Psoas muscle (tissue), 8 donors: ENCODE results near the gene RPL28. TPM values are rescaled to one million over a fixed set of nuclear protein-coding genes. Genes with fewer than 3 reads are reported as not detected.

Experiments
- ATAC-seq, 4 donors: fragments of 200-7000 bp; cut with Tn5 transposase; one replicate each; pipeline ENCODE4 v1.9.1; 2020; ENCODE audit warnings: moderate library complexity in 3 of 4, mild to moderate bottlenecking in 2 of 4
- DNase-seq, 2 donors: peaks; one replicate each; pipeline ENCODE4 v3.0.0-alpha.2; 2020
- H3K27ac ChIP-seq: fragments of 200-600 bp; one replicate; pipeline ENCODE4 v1.8.0; 2022
- H3K27me3 ChIP-seq, 3 donors: fragments of 200-600 bp in 1 of 3; one replicate each; pipeline versions ENCODE4 v1.6.1 to v1.8.0; 2013 to 2022; ENCODE audit warnings: low read length in 2 of 3, mild to moderate bottlenecking in 2 of 3, moderate library complexity in 1 of 3; ENCODE audit not compliant: insufficient read depth in 3 of 3
- H3K36me3 ChIP-seq, 2 donors: fragments of 200-600 bp in 1 of 2; one replicate each; pipeline versions ENCODE4 v1.6.1 to v1.8.0; 2013 to 2022; ENCODE audit warnings: low read depth in 1 of 2, mild to moderate bottlenecking in 1 of 2, moderate library complexity in 1 of 2; ENCODE audit not compliant: insufficient read depth in 1 of 2
- H3K4me1 ChIP-seq: fragments of 200-600 bp; one replicate; pipeline ENCODE4 v1.8.0; 2022
- H3K4me3 ChIP-seq: fragments of 200-600 bp; one replicate; pipeline ENCODE4 v1.8.0; 2022; ENCODE audit warnings: mild to moderate bottlenecking
- H3K9me3 ChIP-seq: fragments of 200-600 bp; one replicate; pipeline ENCODE4 v1.8.0; 2022
- CTCF ChIP-seq: fragments of 200-600 bp; IDR thresholded peaks from one replicate; pipeline ENCODE4 v1.8.0; 2022; ENCODE audit warnings: antibody characterized with exemption
- WGBS, 3 donors: extraction: QIAGEN DNeasy Blood & Tissue Kit; methylation state at CpG; one replicate each; pipeline versions ENCODE4 v1.1.6 to v1.1.7; 2013; 5-methylcytosine and 5-hydroxymethylcytosine counted together
- intact Hi-C, 2 donors: fragments of 100-400 bp; cut with DNase I; formaldehyde crosslinking; loops; one replicate each; pipeline versions ENCODE4 v1.11.0 to v1.14.2; 2022
- polyA plus RNA-seq, 3 donors: library from polyadenylated mRNA; stranded (reverse); fragments of 200-250 nt; gene quantifications; one replicate each; pipeline ENCODE4 v1.2.3, GENCODE V29; 2013
- total RNA-seq, 4 donors: library from RNA; stranded (reverse); fragmentation: NEBNext Ultra II Directional in 2 of 4; extraction: Animal tissue kit (Norgen Biotek cat#: 25700) in 2 of 4; gene quantifications; one replicate each; pipeline versions ENCODE4 v1.2.1 to v1.2.4, GENCODE V29; 2021 to 2023
- donor health status: healthy with polysubstance abuse.
- donor health status: DM: no; HTN: no; CAD: no; lungs with moderate emphysema.
- donor health status: Bipolar disorder and iron deficiency.
- donor health status: healthy.
- donor health status: DM: yes; HTN: yes; CAD: no.
- donor health status: DM: no; HTN: no; CAD: no.
- donor health status: DM: no; HTN: no; CAD: no.
- donor health status: DM: yes; HTN: yes; CAD: no.

Gene RPL28
- total and polyA plus RNA-seq, 7 donors = 547 to 1,362 (median 675) TPM

DNA sequence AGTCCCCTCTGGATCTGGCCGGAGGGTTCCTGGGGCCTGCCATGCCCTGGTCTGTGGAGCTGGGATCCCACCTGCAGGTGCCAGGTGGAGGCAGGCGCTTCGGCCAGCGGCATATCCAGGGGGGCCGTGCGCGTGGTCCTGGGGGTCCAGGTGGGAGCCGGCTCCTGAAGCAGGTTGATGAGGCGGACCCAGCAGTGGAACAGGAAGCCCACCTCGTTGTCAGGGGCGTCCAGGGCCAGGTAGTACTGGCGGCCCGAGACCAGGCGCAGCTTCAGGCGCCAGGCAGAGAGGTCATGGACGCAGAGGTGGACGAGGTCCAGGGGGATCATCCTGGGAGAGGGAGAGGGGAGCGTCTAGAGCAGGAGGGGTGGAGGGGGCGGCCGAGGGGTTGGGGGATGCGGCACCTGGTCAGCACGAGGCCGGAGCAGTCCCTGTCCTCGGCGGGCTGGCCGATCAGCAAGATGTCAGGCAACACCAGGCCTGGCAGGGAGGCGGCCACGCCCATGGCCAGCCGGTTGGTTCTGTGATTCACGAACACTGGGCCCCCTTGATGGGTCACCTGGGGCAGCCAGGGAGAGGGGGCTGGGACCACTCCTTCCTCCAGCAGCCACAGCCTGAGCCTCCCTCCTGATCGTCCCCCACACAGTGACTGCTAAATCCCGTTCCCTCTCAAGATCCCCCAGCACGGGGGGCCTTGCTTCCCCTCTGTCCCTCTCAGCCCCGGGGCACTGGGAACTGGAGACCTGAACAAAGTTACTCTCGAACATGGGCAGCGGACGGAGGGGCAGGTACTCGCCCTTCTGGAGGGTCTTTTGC is 23.4 kb upstream of the RPL28 start:
- H3K9me3 ChIP-seq = no peaks in the 10 kb centered on the region
- no peak for TF ChIP-seq CTCF
- WGBS, 3 donors = 71 to 81% (median 74%) methylated on average over 27 to 38 of the region's 38 CpGs
- peaks cover 0 to 7% (median 3%) of the 10 kb centered on the region in 3 donors for H3K27me3 ChIP-seq
- no peaks in the 10 kb centered on the region for H3K36me3 ChIP-seq
- ATAC-seq (no peak), DNase-seq (no peak)
- H3K4me3 ChIP-seq = no peak overlapping the region
- H3K4me1 ChIP-seq = no peaks in the 10 kb centered on the region
- H3K27ac ChIP-seq = no peak overlapping the region
- intact Hi-C loops = no loop called here

DNA sequence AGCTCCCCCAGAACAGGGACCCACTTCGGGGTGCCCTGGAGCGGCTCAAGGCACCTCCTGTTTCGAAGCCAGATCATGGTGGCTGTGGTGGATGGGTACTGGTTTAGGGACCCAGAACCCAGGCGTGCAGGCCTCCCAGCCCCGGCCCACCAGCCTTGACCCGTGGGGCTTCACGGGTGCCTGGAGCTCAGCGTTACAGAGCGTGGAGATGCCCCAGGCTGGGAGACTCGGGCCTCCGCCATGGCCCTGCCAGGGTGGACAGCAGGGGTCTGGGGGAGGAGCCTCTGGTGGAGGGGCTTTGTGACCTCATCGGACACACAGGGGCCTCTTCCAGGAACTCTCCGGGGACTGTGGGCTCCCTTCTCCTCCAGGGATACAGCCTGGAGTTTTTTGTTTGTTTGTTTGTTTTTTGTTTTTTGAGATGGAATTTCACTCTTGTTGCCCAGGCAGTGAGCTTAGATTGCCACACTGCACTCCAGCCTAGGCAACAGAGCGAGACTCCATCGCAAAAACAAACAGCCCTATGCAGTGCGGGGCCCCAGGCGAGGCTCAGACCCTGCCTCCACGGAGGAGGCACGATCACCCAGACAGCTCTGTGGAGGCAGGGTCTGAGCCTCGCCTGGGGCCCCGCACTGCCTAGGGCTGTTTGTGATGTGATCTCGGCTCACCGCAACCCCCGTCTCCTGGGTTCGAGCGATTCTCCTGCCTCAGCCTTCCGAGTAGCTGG is 22.6 kb upstream of the RPL28 start, which contains the start of gene GARIN5B:
Gene GARIN5B, minus strand, starts transcription at position 271 of the 727 bp plus-strand sequence. Its CDS starts 194 bp downstream, at position 77.
- WGBS, 3 donors = 73 to 81% (median 77%) methylated on average over 27 of the region's 27 CpGs
- Histone ChIP-seq H3K4me3 (no peak within 1 kb of the TSS), H3K9me3 (no peaks in the 10 kb centered on the region), H3K4me1 (no peaks in the 10 kb centered on the region), H3K36me3 (no peaks in the 10 kb centered on the region), H3K27ac (no peak within 1 kb of the TSS), H3K27me3 (peaks cover 0 to 5% (median 3%) of the 10 kb centered on the region in 3 donors)
- intact Hi-C loops = no loop called here
- no peak for TF ChIP-seq CTCF
- no peak for DNase-seq
- no peak for ATAC-seq

GRCh38 chr19:55365245-55365644 is 20.5 kb upstream of the RPL28 start:
- Histone ChIP-seq H3K36me3 (no peaks in the 10 kb centered on the region), H3K27ac (no peak overlapping the region), H3K27me3 (peaks cover 0 to 22% (median 14%) of the 10 kb centered on the region in 3 donors), H3K9me3 (no peaks in the 10 kb centered on the region), H3K4me1 (no peaks in the 10 kb centered on the region), H3K4me3 (no peak overlapping the region)
- 88 to 90% (median 88%) methylated on average over 6 to 8 of the region's 8 CpGs for WGBS, 3 donors
- ATAC-seq (no peak), DNase-seq (no peak)
- intact Hi-C loops = no loop called here
- TF ChIP-seq CTCF = no peak

DNA sequence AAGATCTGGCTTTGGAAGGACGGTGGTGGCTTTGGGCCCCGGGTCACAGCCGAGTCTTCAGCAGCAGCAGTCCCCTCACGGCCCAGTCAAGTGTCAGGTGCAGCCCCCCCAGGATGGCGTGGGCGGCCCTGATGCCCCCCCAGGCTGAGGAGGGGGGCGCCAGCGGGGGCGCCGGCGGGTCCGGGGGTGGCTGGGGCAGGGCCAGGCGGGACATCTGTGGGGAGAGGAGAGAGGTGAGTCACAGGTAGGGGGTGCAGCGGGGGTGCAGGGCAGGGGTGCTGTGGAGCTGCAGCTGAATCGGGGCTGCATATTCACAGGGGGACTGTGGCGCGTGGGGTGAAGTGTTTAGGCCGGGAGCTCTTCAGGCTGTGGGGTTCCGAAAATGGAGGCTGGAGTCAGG is 19.8 kb upstream of the RPL28 start:
- TF ChIP-seq CTCF = no peak
- Histone ChIP-seq H3K4me1 (no peaks in the 10 kb centered on the region), H3K36me3 (no peaks in the 10 kb centered on the region), H3K27ac (no peak overlapping the region), H3K9me3 (no peaks in the 10 kb centered on the region), H3K4me3 (no peak overlapping the region), H3K27me3 (peaks cover 0 to 29% (median 20%) of the 10 kb centered on the region in 3 donors)
- DNase-seq (no peak), ATAC-seq (no peak)
- 66 to 68% (median 68%) methylated on average over 19 of the region's 19 CpGs for WGBS, 3 donors
- intact Hi-C loops = no loop called here
